ENCODE results near the gene DFFB.

Gene DFFB

DNA sequence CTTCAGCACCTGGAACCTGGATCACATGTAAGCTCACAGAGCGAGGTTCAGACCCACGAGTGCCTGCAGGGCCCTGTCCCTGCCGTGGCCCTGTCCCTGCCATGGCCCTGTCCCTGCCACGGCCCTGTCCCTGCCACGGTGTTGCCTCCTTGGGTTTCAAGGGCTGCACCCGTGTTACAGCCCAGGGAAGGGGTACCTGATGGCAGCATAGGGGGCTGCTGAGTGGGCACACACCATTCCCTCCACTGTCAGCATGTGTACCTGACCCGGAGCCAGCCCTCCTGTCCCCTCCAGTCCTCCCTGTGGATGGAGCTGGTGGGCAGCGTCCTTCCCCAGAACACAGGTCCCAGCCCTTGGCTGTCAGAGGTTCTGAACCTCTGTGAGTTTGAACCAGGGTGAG, 15.3 kb downstream of the DFFB start:
- no peak for DNase-seq (ENCODE audit: low read depth, low spot score)

GRCh38 chr1:3874736-3875135, 17.5 kb downstream of the DFFB start:
- DNase-seq (ENCODE audit: low read depth, low spot score) = no peak

DNA sequence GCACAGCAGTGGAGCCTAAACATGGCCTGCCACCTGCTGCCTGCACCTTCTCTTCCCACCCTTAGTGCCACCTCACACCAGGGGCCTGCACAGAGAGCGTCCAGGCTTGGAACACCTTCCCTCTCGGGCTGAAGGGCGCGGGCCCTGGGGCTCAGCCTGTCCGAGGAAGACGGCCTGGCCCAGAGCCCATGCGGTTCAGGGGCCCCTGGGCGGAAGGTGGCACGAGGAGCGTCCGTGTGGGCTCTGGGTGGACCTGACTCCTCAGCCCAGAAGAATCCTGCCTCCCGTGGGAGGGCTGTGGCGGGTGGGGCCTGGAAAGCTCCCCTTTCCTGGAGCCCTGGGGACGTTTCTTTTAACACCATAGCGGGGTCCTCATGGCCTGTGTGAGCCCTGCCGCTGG, 19.4 kb downstream of the DFFB start:
- no peak for DNase-seq (ENCODE audit: low read depth, low spot score)

- DNase-seq (ENCODE audit: low read depth, low spot score) = no peak
Observed at GRCh38 chr1:3879099-3879498, 21.8 kb downstream of the DFFB start.

DNA sequence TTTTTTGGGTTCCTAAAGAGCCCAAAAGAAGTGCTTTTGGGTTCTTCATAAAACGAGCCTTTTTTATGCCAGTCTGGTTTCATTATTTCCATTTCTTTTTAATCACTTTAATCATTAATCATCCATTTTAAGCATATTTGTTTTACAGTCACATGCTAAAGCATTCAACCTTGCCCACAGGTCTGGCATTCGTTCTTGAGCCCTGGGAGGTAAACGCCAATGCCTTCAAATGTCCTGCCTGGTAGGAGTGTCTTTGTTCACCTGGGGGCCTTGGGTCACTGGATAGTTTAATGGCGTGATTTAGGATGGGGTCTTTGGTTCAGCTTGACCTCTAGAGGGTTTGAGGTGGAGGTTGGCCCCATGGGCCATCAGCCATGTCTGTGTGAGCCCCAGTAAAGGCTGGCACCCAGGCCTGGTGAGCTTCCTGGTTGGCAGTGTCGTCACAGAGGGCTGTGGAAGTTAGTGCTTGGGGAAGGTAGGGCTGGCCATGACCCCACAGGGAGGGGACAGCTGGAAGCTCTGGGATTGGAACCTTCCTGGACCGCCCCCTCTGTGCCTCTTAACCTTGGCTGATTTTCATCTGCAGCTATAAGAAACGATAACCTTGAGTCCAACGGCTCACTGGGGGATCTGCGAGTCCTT, 22.6 kb downstream of the DFFB start:
- no peak for DNase-seq (ENCODE audit: low read depth, low spot score)

- DNase-seq (ENCODE audit: low read depth, low spot score) = no peak
Observed at GRCh38 chr1:3880429-3881192, 23.3 kb downstream of the DFFB start.

GRCh38 chr1:3881193-3881480, 23.9 kb downstream of the DFFB start:
- no peak for DNase-seq (ENCODE audit: low read depth, low spot score)

DNA sequence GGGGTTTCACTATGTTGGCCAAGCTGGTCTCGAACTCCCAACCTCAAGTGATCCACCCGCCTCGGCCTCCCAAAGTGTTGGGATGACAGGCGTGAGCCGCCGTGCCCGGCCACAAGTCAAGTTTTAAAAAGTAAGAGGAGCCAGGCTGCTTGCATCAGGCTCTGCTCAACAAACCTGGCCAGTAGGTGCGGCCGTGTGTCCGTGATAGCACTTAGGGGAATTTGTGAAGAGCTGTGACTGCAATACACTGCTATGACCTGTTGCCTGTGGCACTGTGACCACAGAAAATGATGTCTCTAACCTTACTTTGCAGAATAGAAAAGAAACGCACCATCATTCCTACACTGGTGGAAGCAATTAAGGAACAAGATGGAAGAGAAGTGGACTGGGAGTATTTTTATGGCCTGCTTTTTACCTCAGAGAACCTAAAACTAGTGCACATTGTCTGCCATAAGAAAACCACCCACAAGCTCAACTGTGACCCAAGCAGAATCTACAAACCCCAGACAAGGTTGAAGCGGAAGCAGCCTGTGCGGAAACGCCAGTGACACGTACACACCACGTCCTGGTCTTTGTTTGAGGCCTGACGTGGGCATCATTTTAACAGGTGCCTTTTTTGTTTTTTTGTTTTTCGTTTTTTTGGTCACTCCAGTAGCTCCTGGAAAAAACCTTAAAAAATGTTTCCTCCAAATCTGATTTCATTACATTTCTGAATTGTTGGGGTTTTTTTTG, 26.1 kb downstream of the DFFB start:
- DNase-seq (ENCODE audit: low read depth, low spot score) = no peak

- no peak for DNase-seq (ENCODE audit: low read depth, low spot score)
Observed at GRCh38 chr1:3884966-3885365, 27.7 kb downstream of the DFFB start.

DNA sequence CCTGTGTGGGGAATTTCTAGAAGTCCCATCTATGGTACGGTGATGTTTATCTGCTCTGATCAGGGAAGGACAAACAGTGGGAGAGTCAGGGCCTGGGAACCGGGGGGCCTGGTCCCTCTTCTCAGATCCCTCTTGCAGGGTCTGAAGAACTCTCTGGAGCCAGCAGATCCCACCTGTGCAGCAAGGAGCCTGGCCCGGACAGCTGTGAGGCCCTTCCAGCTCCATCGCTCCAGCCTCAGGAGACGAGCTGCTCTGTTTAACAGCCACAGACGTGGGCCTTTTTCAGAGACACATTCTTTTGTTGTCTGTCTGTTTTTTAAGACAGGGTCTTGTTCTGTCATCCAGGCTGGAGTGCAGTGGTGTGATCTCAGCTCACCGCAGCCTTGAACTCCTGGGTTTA, 28.3 kb downstream of the DFFB start:
- no peak for DNase-seq (ENCODE audit: low read depth, low spot score)

DNA sequence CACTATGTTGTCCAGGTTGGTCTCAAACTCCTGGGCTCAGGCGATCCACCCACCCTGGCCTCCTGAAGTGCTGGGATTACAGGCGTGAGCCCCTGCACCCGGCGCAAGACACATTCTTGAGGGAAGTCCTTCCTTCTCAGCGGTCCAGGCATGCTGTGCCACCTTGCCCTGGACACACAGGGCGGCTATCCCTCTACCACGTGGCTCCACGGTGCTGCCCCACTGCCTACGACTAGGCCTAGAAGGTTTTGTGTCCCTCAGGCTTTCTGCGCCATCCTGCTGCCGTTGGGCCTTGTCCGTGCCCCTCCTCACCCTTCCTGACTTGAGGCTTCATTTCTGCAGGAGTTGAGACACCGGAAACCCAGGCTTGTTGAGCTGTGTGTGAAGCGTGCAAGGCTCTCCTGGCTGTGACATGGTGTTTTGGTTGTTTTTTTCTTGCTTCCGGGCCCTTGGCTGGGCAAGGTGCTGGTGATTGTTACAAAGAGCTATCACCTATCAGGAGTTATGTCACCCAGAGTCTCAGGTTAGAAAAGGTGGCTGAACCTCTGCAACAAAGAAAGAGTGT, 28.9 kb downstream of the DFFB start:
- DNase-seq (ENCODE audit: low read depth, low spot score) = no peak

DNA sequence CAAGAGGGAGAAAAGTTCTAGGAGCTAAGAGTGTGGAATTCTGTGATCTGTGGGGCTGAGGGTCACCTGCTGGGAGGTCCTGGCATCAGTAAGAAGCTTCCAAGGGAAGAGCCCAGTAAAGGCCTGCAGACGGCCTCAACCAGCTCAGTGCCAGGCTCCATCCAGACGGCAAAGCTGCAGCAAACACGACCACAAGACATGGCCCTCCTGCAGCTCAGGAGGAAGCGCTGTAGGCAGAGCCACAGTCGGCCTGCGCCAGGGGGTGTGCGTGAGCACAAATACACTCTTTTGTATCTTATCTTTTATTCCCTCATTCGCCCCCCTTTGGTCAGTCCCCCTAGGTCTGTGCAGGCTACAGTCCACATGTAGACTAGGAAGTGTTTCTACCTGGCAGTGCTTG, 29.4 kb downstream of the DFFB start:
- no peak for DNase-seq (ENCODE audit: low read depth, low spot score)

- no peak for DNase-seq (ENCODE audit: low read depth, low spot score)
Observed at GRCh38 chr1:3888301-3888700, 31.0 kb downstream of the DFFB start.

DNA sequence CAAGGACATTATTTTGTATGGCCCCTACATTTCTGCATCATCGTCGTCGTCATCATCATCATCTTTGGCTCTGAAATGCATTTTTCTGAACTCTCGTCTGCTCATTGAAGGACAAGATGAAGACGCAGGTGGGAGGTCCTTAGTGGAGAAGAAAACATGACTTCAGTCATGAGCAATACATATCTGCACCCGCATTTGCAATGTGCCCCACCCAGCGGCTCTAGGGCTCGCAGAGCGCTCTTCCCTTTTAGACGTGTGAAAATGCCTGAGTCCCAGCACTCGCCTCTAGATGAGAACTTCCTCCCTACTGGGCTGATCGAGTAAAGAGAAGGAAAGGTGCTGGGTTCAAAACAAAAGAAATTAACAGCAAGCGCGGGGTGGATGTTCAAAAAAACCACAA, 32.7 kb downstream of the DFFB start:
- no peak for DNase-seq (ENCODE audit: low read depth, low spot score)

- DNase-seq (ENCODE audit: low read depth, low spot score) = no peak
Observed at GRCh38 chr1:3890389-3891328, 33.4 kb downstream of the DFFB start.

DNA sequence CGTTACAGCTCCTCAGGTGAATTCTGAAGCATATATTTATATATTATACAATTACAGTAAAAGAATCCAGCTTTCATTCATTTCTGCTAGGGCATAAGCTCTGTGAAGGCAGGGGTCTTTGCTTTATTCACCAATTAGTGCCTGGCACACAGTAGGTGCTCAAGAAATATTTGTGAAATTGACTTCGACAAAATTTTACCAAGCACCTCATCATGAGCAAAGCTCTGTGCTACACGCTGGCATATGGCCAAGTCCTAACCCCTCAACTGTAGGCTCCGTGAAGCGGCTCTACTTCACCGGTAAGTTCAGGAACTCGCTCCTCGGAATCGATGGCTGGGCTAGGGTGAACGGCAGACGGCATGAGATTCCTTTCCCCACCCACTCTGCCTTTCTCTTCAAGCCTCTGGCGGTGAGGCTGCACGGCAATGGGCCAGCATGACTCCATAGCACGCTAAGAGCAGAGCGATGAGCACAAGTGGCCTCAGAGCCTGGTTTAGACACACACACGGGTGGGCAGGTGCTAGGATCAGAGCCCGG, 34.1 kb downstream of the DFFB start:
- no peak for DNase-seq (ENCODE audit: low read depth, low spot score)

DNA sequence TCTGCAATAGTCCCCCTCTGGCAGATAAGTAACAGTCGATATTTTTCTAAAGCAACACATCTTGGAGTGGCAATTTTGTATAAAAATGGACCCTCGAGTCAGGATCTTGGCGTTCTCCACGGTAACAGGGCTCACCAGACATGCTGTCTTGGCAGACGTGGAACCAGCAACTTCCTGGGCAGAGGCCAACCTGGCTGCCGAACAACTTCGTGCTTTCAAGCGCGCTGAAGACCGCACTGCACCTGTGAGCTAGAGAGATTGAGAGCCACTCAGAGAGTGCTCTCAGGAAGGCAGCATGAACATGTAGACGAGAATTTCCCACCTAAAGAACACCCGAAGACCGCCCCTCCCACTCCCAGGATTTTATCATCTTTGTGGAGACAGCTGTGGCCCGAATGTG, 35.5 kb downstream of the DFFB start:
- no peak for DNase-seq (ENCODE audit: low read depth, low spot score)

GRCh38 chr1:3893190-3893589, 35.9 kb downstream of the DFFB start:
- no peak for DNase-seq (ENCODE audit: low read depth, low spot score)

DNA sequence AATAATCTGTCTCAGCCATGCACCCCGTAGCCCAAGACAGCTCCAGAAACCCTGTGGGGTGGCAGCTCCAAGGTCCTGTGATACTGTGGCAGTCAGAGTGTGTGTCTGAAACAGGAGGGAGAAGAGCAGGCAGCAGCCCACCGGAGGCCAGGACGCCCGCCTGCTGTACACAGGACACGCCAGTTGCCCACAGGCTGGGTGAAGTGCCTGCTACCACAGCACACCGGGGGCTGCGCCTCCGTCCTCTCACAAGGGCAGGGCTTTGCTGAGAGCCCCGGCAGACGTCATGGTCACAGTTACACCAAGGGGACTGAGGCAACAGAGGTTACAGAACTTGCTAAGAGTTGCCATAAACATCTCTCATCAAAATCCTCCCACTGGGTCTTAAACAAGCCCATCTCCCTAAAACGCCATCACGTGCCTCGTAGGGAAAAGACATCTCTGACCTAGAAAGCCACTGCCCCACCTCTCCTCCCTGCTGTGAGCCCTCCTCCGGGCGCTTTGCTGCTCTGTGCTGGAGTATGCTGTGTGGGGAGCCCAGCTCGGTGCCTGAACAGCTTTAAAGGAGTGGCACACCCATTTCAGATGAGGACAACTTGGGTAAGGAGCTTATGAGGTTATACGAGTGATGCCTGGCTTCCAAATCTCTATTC, 37.5 kb downstream of the DFFB start:
- no peak for DNase-seq (ENCODE audit: low read depth, low spot score)

DNA sequence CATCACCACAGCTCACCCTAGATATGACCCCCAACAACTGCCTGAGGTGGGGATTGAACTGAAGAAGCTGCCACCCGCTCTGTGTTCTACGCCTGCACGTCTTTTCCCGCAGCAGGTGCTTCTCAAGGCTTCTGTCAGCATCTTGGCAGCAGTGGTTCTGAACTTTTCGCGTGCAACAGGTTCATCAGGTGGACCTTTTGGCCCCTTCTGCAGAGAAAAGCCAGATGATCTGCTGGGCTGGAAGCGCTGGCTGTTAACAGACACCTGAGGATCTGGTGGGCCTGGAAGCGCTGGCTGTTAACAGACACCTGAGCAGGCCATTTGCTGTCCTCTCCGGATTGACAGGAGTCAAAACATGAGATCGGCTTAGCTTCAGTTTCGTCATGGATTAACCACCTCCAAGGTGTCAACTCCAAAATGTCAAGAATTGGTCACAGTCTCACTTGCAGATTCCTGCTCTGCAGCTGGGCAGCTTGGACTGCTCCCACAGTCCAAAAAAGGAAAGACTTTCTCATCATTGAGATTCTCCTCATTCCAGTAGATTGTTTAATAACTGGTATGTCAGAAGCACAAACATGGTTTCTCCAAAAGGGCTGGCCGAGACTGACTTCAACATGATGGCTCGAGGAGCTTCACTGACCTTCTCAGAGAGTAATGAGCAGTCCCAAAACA, 38.1 kb downstream of the DFFB start:
- no peak for DNase-seq (ENCODE audit: low read depth, low spot score)

All from smooth muscle cell of the brain vasculature (primary cell).